ENCODE results near the gene CDKAL1.
"Not testable (repeated sequence)": the region's sequence is repeated elsewhere in the genome, so short reads cannot be mapped to it uniquely, and the experiment has no call there.

CDKAL1 gene

DNA sequence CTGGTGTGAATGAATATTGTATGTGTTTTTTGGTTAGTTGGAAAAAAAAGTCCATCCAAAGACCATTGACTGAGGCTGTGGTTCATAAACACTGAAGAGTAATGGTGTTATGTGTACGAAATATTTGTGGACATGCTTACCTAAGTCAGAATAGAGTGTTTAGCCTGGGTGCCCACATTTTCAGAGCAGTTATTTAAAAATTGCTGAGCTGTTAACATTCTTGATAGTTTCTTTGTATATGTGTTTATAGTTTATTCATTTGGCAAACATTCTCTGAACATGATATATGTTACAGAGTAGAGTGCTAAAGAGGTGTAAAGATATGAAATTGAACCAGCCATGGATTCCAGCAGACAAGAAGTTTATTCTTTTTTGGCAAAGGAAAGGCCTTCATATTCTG lies 20.6 kb downstream of the CDKAL1 start:
- DNase-seq = no peak

GRCh38 chr6:20559924-20560551 lies 25.8 kb downstream of the CDKAL1 start:
- DNase-seq = no peak

GRCh38 chr6:20563377-20563776 lies 29.1 kb downstream of the CDKAL1 start:
- no peak for DNase-seq

- DNase-seq = peak; percentile 43
These were observed 30.0 kb downstream of the CDKAL1 start for GRCh38 chr6:20564269-20564668.

DNA sequence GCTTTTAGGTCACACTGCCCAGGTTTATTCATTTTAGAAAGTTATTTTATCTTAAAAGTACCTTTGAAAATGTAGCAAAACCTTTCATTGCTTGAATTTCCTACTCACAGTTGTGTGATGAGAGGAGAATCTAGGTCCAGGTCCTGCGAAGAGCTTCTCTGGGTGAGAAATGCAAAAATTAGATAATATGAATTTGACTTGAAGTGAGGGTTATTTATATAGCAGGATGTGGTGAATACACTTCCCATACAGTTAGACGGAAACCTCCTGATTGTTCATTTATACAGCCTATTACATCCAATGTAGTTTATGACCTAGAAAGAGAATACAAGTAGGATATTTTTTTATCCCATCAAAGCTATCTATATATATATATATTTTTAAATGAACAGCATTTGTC lies 30.5 kb downstream of the CDKAL1 start:
- DNase-seq = no peak

DNA sequence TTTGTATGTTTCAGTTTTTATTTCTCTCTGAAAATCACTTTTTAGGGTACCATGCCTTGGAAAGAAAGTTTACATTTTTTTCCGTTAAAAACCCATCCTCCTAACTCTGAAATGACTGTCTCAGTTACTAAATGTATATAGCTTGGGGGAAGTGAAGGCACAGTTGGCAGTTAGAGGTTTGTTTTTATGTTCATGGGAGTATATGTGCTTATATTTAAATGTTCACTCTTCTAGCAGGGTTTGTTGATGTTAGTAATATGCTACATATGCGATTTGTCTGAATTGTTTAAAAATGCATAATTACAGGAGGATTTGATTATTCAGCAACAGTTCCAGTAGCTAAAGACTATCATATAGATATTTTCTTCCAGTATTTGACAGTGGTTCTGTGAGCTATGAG lies 31.1 kb downstream of the CDKAL1 start:
- DNase-seq = no peak

GRCh38 chr6:20566109-20566508 lies 31.9 kb downstream of the CDKAL1 start:
- DNase-seq = no peak

DNA sequence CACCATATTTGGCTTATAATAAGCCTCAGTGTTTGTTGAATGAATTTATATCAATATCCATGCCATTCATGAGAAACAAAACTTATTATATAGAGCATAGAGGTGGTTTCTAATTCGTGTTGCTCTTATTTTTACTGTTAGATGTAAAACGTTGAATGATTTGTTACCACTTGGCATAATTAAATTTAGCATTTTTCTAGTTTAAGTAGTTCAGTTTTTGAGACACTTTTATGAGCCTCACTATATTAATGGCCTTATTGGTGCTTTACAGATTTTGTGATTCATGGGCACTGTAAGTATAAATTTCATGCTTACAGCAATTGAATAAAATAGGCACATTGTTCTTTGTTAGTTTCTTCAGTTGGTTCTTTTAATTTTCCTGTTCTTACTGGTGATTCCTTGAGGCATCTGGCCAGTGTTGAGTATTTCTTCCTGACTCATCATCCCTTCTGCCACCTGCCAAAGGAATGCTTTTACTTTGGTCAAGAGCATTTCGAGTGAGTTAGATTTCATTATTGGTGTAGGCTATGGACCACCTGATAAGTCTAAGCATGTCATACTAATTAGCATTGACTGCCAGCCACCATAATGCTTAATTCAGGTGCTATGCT lies 34.8 kb downstream of the CDKAL1 start:
- DNase-seq = no peak

DNA sequence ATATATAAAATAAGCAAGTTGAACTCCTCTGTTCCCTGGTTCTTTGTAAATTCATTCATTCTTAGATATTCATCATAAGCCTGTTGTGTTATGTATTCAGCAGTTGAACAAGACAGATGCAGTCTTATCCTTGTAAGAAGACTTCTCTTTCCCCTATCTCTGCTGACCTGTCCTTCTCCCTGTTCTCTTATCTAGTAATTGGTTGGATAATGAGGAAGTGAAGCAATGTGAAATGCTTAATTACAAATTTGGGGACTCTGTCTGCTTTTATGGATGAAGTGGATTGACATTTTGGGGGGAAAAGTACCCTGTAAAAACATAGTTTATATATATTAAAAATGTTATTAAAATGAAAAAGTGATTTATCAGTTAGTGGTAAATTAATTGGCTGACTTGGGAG lies 37.0 kb downstream of the CDKAL1 start:
- no peak for DNase-seq

DNA sequence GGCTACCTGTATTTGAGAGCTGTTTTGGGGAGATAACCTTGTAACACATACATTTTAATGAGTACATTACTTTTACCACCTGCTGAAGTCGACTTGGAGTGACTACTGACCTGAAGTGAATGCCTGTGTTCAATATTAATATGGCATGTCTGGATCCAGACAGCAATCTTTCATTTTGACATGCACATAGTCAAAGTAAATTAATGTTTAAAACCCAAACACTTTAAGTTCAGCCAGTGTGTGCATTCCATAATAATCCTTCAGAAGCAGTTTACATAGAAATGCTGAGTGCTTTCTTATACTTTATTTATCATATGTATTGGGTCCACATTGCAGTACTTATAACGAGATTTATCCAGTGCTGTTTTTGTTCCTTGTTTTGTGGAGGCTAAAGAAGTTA lies 38.0 kb downstream of the CDKAL1 start:
- DNase-seq = no peak

- DNase-seq = no peak
These were observed 38.7 kb downstream of the CDKAL1 start for GRCh38 chr6:20572940-20573339.

GRCh38 chr6:20574355-20574754 lies 40.1 kb downstream of the CDKAL1 start:
- no peak for DNase-seq

DNA sequence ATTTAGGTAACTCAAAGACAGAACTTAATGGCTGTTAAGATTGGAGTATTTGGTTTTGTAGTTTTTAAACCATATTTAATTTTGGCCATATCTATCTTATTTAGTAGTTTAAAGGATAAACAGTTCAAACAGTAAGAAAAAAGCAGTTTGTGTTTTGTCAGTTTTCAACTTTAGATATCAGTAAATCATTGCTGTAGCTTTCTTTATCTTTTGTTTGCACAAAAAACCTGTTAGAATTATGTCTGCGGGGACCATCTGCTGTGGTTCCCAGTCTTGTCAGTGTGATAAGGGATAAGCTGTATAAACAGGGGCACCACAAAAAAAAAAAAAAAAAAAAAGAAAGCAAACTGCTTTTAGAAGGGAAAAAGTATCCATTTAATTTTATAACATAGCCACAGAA lies 40.9 kb downstream of the CDKAL1 start:
- DNase-seq = no peak

GRCh38 chr6:20575704-20576451 lies 41.6 kb downstream of the CDKAL1 start:
- no peak for DNase-seq

DNA sequence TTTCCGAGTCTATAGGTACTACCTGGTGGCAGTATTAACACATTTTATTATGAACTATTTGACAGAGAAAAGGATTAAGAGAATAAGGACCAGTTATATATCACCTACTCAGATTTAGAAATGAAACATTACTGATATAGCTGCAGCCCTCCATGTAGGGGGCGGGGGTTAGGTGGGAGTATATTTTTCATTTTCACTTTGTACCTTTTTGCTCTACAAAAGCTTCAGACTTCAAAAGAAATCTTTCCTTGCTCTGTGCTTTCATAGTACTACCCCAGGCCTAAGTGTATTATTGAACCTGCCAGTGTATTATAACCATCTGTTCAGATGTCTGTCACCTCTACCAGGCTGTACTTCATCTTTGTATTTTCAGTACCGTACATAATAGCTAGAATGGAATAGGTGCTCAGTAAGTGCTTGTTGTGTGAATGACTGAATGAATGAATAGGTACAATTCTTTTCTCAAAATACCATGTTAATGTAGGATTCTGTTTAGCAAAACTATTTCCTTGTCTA lies 43.0 kb downstream of the CDKAL1 start:
- no peak for DNase-seq

GRCh38 chr6:20581070-20581469 lies 46.8 kb downstream of the CDKAL1 start:
- DNase-seq = no peak

GRCh38 chr6:20582586-20583443 lies 48.6 kb downstream of the CDKAL1 start:
- DNase-seq = no peak

DNA sequence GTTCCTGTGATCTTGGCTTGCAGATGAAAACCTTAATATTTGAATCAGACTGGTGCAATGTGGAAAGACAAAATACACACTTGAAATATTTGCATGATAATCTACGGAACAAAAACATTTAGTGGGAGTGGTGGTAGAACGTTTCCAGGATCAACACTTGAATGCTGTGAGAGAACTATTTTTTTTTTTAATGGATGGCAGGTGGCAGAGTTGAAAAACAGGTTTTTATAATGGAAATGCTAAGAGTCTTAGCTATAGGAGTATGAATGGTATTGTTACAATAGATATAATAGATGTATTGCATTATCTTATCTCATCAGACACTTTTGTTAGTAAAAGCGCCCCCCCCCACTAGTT lies 49.2 kb downstream of the CDKAL1 start:
- DNase-seq = peak; percentile 40

DNA sequence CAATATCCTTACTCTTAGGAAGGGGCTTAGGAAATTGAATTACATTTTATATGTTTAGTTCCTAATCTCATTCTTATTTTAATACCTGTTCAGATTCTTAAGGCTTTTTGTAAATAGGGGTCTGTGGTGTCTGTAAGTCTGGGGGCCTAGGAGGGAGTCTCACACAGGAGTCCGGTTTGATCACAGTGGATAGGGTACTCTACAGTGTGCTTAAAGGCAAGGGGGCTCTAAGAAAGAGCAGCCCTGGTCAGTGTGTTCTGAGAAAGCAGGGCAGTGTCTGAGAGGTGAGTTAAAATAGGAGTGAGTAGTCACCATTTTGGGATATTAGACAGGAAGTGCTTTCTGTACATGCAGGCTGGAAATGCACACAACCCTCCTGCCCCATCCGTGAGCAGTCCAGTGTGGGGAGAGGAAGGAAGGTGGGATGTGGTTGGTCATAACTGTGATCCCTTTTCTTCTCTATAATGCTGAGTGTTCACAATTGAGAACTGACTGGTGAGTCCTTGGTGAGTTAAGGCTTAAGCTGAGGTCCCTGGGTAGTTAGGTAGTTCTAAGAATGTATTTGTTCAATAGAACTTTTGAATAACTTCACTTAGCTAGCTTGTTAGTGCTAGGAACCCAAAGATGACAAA lies 50.0 kb downstream of the CDKAL1 start:
- DNase-seq = no peak

GRCh38 chr6:20589266-20589665 lies 55.0 kb downstream of the CDKAL1 start:
- DNase-seq = no peak

- DNase-seq = not testable (repeated sequence)
These were observed 56.2 kb downstream of the CDKAL1 start for GRCh38 chr6:20590476-20590875.

DNA sequence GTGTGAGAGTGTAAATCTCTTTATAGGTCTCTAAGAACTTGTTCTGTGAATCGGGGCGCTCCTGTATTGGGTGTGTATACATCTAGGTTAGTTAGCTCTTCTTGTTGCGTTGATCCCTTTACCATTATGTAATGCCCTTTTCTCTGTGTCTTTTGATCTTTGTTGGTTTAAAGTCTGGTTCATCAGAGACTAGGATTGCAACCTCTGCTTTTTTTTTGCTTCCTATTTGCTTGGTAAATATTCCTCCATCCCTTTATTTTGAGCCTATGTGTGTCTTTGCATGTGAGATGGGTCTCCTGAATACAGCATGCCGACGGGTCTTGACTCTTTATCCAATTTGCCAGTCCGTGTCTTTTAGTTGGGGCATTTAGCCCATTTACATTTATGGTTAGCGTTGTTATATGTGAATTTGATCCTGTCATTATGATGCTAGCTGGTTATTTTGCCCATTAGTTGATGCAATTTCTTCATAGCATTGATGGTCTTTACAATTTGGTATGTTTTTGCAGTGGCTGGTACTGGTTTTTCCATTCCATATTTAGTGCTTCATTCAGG lies 60.1 kb downstream of the CDKAL1 start:
- not testable (repeated sequence) for DNase-seq

All from NCI-H1417 treated with DMSO at 0.1 percent for 48 hours (cell line).